ENCODE data around the gene STK24.

STK24 gene

DNA sequence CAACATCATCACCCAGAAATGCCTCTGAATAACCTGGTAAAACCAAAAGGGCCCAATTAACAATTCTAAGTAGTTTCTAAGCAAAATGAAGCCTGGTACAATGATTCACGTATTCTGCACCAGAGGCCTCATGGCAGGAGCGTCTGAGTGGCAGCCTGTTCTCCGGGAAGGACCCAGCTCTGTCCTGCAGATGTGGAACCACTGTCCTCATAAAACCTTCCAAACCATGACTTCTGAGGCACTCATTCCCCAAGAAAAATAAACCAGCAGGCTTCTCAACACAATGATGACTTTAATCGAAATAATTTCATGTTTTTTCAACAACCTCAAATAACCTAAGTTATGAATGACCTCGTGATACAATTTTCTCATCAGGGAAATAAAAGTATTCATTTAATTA, 89.9 kb downstream of the STK24 start:
- TF ChIP-seq EZH2phosphoT487 (IDR thresholded peaks at IDR 0.05; ENCODE audit: low read length) (no peak), EZH2 (optimal IDR thresholded peaks at IDR 0.05; ENCODE audit: low read depth, low read length) (no peak)
- TF ChIP-seq, protein P1, sequence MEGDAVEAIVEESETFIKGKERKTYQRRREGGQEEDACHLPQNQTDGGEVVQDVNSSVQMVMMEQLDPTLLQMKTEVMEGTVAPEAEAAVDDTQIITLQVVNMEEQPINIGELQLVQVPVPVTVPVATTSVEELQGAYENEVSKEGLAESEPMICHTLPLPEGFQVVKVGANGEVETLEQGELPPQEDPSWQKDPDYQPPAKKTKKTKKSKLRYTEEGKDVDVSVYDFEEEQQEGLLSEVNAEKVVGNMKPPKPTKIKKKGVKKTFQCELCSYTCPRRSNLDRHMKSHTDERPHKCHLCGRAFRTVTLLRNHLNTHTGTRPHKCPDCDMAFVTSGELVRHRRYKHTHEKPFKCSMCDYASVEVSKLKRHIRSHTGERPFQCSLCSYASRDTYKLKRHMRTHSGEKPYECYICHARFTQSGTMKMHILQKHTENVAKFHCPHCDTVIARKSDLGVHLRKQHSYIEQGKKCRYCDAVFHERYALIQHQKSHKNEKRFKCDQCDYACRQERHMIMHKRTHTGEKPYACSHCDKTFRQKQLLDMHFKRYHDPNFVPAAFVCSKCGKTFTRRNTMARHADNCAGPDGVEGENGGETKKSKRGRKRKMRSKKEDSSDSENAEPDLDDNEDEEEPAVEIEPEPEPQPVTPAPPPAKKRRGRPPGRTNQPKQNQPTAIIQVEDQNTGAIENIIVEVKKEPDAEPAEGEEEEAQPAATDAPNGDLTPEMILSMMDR (IDR thresholded peaks at IDR 0.05; ENCODE audit: low read length): no peak
- H3K79me2 ChIP-seq (ENCODE audit: low read length): peaks cover 94% of the 10 kb centered on the region
- no peaks in the 10 kb centered on the region for H3K9me2 ChIP-seq (replicated peaks; ENCODE audit: insufficient read depth, low read length)
- no peaks in the 10 kb centered on the region for H3K36me3 ChIP-seq (replicated peaks; ENCODE audit: insufficient read depth, low read length)
- DNase-seq: no peak
- no peaks in the 10 kb centered on the region for H3K9me3 ChIP-seq (replicated peaks; ENCODE audit: insufficient read depth, low read length)
- no peak overlapping the region for H2AFZ ChIP-seq (ENCODE audit: low read length)
- H3K4me2 ChIP-seq (ENCODE audit: low read depth, low read length): no peak overlapping the region
- peaks cover 44% of the 10 kb centered on the region for H3K4me1 ChIP-seq (ENCODE audit: low read length)
- no peak overlapping the region for H3K4me3 ChIP-seq (ENCODE audit: low read length)
- H3K27me3 ChIP-seq (replicated peaks; ENCODE audit: insufficient read depth, low read length): no peaks in the 10 kb centered on the region
- H3K9ac ChIP-seq (ENCODE audit: low read length): no peak overlapping the region
- peaks cover 20% of the 10 kb centered on the region for H4K20me1 ChIP-seq (ENCODE audit: insufficient read depth, low read length)
- peaks cover 28% of the 10 kb centered on the region for H3F3A ChIP-seq (ENCODE audit: insufficient read depth, low read length)
- H3K27ac ChIP-seq (ENCODE audit: low read length): no peak overlapping the region

DNA sequence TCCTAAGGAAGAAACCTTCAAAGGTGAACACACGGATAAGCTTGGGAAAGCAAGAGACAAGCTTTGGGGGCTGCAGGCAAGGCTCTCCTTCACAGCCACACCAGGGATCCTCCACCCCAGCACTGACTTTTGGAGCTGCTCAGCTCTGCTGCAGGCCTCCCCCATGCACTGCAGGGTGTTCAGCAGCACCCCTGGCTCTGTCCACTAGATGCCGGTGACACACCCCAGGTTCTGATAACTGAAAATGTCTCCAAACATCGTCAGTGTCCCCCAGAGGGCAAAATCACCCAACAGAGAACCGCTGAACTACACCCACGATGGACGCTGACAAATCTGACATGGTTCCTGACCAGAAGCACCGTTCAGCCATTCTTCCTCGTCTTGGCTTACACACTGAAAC, 90.5 kb downstream of the STK24 start:
- TF ChIP-seq EZH2phosphoT487 (IDR thresholded peaks at IDR 0.05; ENCODE audit: low read length) (no peak), EZH2 (optimal IDR thresholded peaks at IDR 0.05; ENCODE audit: low read depth, low read length) (no peak)
- TF ChIP-seq, protein P1 (IDR thresholded peaks at IDR 0.05; ENCODE audit: low read length): no peak
- H4K20me1 ChIP-seq (ENCODE audit: insufficient read depth, low read length): peaks cover 19% of the 10 kb centered on the region
- peaks cover 94% of the 10 kb centered on the region for H3K79me2 ChIP-seq (ENCODE audit: low read length)
- peaks cover 42% of the 10 kb centered on the region for H3K4me1 ChIP-seq (ENCODE audit: low read length)
- H3K9me2 ChIP-seq (replicated peaks; ENCODE audit: insufficient read depth, low read length): no peaks in the 10 kb centered on the region
- H3K27ac ChIP-seq (ENCODE audit: low read length): no peak overlapping the region
- no peak overlapping the region for H3K4me2 ChIP-seq (ENCODE audit: low read depth, low read length)
- no peaks in the 10 kb centered on the region for H3K36me3 ChIP-seq (replicated peaks; ENCODE audit: insufficient read depth, low read length)
- H3K4me3 ChIP-seq (ENCODE audit: low read length): no peak overlapping the region
- H3F3A ChIP-seq (ENCODE audit: insufficient read depth, low read length): peaks cover 28% of the 10 kb centered on the region
- H2AFZ ChIP-seq (ENCODE audit: low read length): no peak overlapping the region
- no peak for DNase-seq
- H3K9me3 ChIP-seq (replicated peaks; ENCODE audit: insufficient read depth, low read length): no peaks in the 10 kb centered on the region
- no peak overlapping the region for H3K9ac ChIP-seq (ENCODE audit: low read length)
- H3K27me3 ChIP-seq (replicated peaks; ENCODE audit: insufficient read depth, low read length): no peaks in the 10 kb centered on the region

DNA sequence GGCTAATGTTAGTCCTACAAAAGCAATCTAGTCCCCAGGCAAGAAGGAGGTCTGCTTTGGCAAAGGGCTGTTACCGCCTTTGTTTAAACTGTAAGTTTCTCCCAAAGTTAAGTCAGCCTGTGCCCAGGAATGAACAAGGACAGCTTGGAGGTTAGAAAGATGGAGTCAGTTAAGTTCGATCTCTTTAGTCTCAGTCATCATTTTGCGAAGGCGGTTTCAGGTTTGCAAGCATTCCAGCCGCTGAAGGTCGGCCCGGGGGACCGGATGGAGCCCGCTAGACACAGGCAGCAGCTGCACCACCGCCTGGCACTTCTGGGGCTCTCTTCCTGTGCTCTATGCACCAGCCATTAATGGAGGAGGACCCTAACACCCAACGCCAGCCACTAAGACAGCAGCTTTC, 91.3 kb downstream of the STK24 start:
- H4K20me1 ChIP-seq (ENCODE audit: insufficient read depth, low read length): peaks cover 11% of the 10 kb centered on the region; the same call in 1 of the 2 replicates
- no peak overlapping the region for H3K9ac ChIP-seq (ENCODE audit: low read length)
- no peak overlapping the region for H3K4me3 ChIP-seq (ENCODE audit: low read length)
- no peaks in the 10 kb centered on the region for H3K27me3 ChIP-seq (replicated peaks; ENCODE audit: insufficient read depth, low read length)
- no peak overlapping the region for H3K4me2 ChIP-seq (ENCODE audit: low read depth, low read length)
- peaks cover 34% of the 10 kb centered on the region for H3K4me1 ChIP-seq (ENCODE audit: low read length)
- H3K9me3 ChIP-seq (replicated peaks; ENCODE audit: insufficient read depth, low read length): no peaks in the 10 kb centered on the region
- H3K9me2 ChIP-seq (replicated peaks; ENCODE audit: insufficient read depth, low read length): no peaks in the 10 kb centered on the region
- H3K36me3 ChIP-seq (replicated peaks; ENCODE audit: insufficient read depth, low read length): no peaks in the 10 kb centered on the region
- peaks cover 24% of the 10 kb centered on the region for H3F3A ChIP-seq (ENCODE audit: insufficient read depth, low read length)
- H3K79me2 ChIP-seq (ENCODE audit: low read length): peaks cover 92% of the 10 kb centered on the region
- TF ChIP-seq EZH2phosphoT487 (IDR thresholded peaks at IDR 0.05; ENCODE audit: low read length) (no peak), EZH2 (optimal IDR thresholded peaks at IDR 0.05; ENCODE audit: low read depth, low read length) (no peak)
- TF ChIP-seq, protein P1 (IDR thresholded peaks at IDR 0.05; ENCODE audit: low read length): no peak
- DNase-seq: no peak
- no peak overlapping the region for H2AFZ ChIP-seq (ENCODE audit: low read length)
- H3K27ac ChIP-seq (ENCODE audit: low read length): no peak overlapping the region

All from MM.1S (cell line).